ENCODE data around the gene ZFYVE21.
A peak's percentile ranks its signal among the peaks of the same experiment; 100 is the strongest.

ZFYVE21 gene

GRCh38 chr14:103715052-103716000, at the start of gene ZFYVE21, which contains the start of gene XRCC3:
Gene ZFYVE21 (plus strand): TSS chr14:103715810. CDS start chr14:103715842, 32 bp downstream.
Gene XRCC3 (minus strand): TSS chr14:103715451. CDS start chr14:103711087, 4,364 bp downstream.
- in situ Hi-C loops (cut with MboI; ENCODE audit: low pct_unique_long_range_greater_than_20kb, low sequenced_read_pairs): no loop called here
- peak; percentile 100 for DNase-seq

DNA sequence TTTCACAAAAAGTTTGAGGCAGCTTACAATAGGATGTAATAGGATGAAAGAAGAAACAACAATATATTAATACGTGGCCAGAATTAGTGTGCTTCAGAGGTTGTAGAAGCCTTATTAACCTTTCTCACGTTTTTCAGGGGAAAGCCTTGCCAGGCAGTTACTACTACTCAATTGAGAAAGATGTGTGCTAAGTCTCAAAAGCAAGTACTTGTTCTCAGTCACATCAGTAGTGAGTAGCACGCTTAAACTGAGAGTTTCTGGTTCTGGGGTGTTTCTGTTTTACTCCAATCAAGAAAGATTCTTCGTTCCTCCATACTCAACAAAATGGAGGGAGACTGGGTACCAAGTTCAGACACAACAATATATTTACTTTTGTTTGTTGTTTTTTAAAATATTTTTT, 47.9 kb upstream of the ZFYVE21 start:
- in situ Hi-C loops (cut with MboI; ENCODE audit: low pct_unique_long_range_greater_than_20kb, low sequenced_read_pairs): no loop called here
- DNase-seq: no peak

DNA sequence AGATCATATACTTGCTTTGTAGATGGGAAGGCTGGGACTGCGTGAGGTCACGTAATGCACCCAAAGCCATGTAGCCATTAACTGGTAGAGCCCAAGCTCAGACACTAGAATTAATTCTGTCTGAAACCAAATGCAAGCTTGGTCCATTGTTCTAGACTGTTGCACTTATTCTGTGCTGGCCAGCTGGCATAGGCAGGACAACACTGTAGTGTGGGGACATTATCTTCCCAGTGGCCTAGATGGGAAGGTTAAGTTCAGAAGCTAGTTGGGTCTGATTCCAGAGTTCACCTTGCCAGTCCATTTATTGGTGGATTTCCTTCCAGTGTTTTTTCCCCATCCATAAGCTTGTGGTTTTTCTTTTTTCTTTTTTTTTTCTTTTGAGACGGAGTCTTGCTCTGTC, 47.5 kb upstream of the ZFYVE21 start:
- in situ Hi-C loops (cut with MboI; ENCODE audit: low pct_unique_long_range_greater_than_20kb, low sequenced_read_pairs): no loop called here
- no peak for DNase-seq

DNA sequence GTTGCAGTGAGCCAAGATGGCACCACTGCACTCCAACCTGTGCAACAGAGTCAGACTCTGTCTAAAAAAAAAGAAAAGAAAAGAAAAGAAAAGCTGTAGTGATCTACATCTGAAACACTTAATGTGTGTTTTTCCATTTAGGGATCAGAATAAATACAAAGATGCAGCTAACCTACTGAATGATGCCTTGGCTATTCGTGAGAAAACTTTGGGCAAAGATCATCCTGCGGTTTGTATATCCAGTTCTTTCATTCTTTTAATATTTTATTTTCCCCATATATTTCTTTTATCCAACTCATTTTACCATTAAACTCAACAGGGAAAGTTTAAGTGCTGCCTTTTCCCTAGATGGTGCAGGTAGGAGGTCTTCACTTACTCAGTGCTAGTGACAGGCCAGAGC, 46.2 kb upstream of the ZFYVE21 start:
- DNase-seq: no peak
- in situ Hi-C loops (cut with MboI; ENCODE audit: low pct_unique_long_range_greater_than_20kb, low sequenced_read_pairs): no loop called here

- in situ Hi-C loops (cut with MboI; ENCODE audit: low pct_unique_long_range_greater_than_20kb, low sequenced_read_pairs): no loop called here
- DNase-seq: no peak
These were observed 43.7 kb upstream of the ZFYVE21 start for GRCh38 chr14:103671911-103672310.

DNA sequence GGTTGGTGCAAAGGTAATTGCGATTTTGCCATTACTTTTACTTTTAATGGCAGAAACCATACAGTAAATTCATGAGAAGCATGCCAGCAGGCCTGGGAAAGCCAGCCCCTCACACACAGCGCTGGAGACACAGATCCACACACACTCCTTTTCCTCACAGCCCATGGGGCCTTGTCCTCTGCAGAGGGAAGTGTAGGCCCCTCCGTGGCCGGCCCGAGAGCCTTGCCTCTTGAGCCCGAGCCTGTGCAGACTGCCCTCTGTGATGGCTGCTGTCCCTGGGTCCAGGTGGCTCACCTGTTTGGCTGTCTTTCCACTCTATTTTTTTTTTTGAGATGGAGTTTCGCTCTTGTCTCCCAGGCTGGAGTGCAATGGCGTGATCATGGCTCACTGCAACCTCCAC, 39.7 kb upstream of the ZFYVE21 start:
- DNase-seq: no peak
- in situ Hi-C loops (cut with MboI; ENCODE audit: low pct_unique_long_range_greater_than_20kb, low sequenced_read_pairs): no loop called here

DNA sequence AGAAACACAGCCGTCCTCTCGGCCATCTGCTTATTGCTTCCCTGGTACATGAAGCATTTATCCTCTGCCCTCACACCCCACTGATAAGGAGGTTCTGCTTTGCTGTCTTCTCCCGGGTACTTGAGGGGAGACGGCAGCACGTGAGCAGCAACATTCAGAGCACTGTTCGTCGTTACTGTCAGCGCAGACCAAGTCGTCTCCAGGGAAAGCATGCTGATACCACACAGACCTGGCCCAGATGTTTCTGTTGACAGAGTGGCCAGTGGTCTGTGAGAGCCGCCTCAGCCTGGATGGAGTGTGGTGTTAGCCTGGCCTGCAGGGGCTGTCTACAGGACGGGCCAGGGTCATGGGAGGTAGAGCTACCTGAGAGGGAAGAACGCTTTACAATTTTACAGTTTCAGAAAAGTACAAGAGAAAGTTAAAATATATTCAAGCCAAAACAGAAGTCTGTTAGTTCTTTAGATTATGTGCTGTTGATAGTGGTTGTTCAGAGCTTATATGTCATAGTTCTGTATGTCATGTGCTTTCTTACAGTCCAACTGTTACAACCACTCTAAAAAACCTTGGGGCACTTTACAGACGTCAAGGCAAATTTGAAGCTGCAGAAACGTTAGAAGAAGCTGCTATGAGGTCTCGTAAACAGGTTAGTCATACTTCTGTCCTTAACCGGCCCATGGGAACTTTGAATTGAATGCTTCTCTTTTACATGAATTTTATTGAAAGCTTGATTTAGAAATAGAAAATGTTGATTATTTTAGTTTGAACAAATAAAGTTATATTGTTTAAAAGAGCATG, 38.5 kb upstream of the ZFYVE21 start:
- in situ Hi-C loops (cut with MboI; ENCODE audit: low pct_unique_long_range_greater_than_20kb, low sequenced_read_pairs): no loop called here
- DNase-seq: no peak

DNA sequence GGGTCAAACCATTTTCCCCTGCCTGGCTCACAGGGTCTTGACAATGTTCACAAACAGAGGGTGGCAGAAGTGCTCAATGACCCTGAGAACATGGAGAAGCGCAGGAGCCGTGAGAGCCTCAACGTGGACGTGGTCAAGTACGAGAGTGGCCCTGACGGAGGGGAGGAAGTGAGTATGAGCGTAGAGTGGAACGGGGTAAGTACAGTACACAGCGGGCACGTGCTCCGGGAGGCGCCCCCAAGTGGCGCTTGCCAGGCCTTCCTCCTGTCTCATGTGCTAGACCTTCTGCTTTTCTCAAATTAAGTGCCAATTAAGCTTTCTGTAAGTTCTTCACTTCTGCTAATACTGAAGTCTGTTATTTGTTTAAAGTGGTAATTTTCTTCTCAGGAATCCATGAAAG, 36.3 kb upstream of the ZFYVE21 start:
- in situ Hi-C loops (cut with MboI; ENCODE audit: low pct_unique_long_range_greater_than_20kb, low sequenced_read_pairs): no loop called here
- peak; percentile 78 for DNase-seq

- in situ Hi-C loops (cut with MboI; ENCODE audit: low pct_unique_long_range_greater_than_20kb, low sequenced_read_pairs): no loop called here
These were observed 34.9 kb upstream of the ZFYVE21 start for GRCh38 chr14:103680491-103681231.

DNA sequence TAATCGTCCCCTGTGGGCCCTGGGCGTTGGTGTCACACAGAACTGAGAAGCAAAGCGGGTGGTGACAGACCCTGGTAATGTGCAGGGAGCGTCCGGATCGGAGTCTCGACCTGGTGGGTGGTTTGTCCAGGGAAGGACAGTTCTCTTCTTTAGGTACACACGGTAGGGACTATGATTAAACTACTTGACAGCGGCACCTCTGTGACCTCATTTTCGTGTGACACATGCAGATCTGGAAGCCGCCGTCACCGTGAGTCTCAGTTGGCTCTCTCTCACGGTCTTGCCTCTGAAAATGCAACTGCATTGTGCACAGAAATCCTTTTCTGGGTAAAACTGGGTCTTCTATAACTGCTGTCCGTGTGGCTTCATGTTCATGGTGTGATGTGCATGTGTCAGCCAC, 32.5 kb upstream of the ZFYVE21 start:
- in situ Hi-C loops (cut with MboI; ENCODE audit: low pct_unique_long_range_greater_than_20kb, low sequenced_read_pairs): no loop called here

More at GRCh38 chr14:103680491-103681231, 34.9 kb upstream of the ZFYVE21 start:
- no peak for DNase-seq

DNA sequence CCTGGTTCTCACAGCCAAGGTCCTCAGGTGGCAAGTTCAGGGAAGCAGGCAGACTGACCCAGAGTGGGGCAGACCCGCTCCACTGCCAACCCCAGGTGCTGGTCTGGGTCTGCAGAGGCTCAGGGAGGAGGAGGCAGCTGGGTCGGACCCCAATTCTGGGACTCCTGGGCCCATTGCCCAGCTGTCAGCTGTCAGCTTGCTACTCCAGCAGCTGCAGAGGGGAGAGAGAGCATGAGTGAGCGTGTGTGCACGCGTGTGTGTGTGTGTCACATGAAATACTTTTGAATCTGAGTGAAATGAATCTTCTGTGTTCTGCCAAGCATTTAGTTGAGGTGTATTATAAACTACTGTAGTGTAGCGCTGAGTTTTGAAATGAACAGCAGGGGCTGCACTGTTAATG, 31.1 kb upstream of the ZFYVE21 start:
- in situ Hi-C loops (cut with MboI; ENCODE audit: low pct_unique_long_range_greater_than_20kb, low sequenced_read_pairs): no loop called here
- DNase-seq: no peak

More for the DNA sequence above, 32.5 kb upstream of the ZFYVE21 start:
- DNase-seq: no peak

DNA sequence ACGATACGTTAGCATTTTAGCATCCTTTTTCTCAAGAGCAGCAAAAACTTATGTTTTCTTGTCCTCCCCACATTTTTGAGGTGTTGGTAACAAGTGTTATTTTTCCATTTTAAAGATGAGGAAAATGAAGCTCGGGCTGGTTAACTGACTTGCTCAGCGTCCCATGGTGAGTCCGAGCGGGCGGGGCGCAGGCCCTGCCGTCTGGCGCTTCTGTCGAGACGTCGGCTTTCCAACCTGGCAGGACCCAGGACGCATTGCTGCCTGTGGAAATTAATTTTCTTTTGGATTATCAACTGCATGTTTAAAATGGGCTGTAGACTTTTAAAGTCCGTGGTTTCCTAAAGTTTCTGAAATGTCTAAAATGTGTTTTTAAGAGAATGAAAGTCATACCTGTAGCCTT, 30.7 kb upstream of the ZFYVE21 start:
- DNase-seq: no peak
- in situ Hi-C loops (cut with MboI; ENCODE audit: low pct_unique_long_range_greater_than_20kb, low sequenced_read_pairs): no loop called here

DNA sequence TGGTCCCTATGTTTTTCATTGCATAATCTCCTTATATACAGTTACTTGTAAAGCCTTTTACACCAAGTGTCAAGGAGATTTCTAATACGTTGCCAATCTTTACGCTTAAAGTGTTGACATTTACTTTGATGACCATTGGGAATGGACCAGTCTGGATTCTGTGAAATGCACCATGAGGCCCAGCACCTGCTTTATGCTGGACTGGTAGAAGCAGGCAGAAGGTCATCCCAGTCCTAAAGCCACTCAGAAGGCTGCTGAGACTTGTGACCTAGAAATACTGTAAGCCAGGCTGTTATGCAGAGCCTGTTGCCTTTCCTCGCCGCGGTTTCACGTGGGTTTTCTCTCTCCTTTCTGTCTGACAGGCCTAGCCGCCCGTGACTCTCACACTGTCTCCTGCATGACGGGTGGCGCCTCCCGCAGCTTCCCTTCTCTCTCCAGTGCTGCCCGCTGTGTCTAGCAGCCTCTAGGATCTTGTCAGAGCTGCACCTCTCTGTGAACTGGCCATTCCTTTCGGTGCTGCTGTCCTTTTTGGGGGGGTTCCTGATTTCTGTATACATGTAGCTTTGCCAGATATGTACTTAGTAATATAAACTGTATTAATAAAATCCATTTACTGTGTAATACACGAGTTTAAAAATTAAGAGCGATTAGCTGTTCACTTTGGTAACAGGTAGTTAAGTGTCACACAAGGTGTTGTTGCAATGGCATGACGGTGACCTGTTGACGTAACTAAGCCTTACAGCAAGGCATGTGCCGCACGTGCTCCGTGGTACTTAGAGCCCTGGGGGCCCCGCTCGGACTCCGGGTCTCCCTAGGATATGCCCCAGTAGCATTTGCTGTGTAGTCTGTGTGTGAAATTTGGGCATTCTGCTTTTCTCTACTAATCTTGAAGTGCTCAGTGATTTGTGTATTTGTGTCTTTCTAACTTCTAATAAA, 30.1 kb upstream of the ZFYVE21 start:
- DNase-seq: no peak
- in situ Hi-C loops (cut with MboI; ENCODE audit: low pct_unique_long_range_greater_than_20kb, low sequenced_read_pairs): no loop called here

GRCh38 chr14:103686831-103687485, 28.7 kb upstream of the ZFYVE21 start:
- DNase-seq: no peak
- in situ Hi-C loops (cut with MboI; ENCODE audit: low pct_unique_long_range_greater_than_20kb, low sequenced_read_pairs): no loop called here

- in situ Hi-C loops (cut with MboI; ENCODE audit: low pct_unique_long_range_greater_than_20kb, low sequenced_read_pairs): no loop called here
- DNase-seq: no peak
These were observed 27.9 kb upstream of the ZFYVE21 start for GRCh38 chr14:103687712-103688111.

DNA sequence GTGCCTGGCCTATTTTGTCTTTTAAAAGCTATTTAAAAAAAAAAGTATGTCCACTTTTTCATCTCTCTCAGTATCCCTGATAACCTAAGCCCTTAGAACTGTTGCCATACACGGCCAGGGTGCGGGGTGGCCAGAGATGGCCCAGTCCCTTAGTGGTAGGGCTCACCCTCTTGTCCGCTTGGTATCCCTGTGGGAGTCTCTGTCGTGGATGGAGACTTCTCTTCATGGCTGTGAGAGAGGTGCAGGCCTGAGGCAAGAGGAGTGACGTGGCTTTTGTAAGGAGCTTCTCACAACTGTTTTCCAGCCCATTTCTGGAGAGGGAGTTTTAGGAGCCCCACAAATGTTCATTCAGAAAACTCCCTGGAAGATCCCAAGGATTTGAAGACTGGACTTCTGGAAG, 27.2 kb upstream of the ZFYVE21 start:
- DNase-seq: no peak
- in situ Hi-C loops (cut with MboI; ENCODE audit: low pct_unique_long_range_greater_than_20kb, low sequenced_read_pairs): no loop called here

DNA sequence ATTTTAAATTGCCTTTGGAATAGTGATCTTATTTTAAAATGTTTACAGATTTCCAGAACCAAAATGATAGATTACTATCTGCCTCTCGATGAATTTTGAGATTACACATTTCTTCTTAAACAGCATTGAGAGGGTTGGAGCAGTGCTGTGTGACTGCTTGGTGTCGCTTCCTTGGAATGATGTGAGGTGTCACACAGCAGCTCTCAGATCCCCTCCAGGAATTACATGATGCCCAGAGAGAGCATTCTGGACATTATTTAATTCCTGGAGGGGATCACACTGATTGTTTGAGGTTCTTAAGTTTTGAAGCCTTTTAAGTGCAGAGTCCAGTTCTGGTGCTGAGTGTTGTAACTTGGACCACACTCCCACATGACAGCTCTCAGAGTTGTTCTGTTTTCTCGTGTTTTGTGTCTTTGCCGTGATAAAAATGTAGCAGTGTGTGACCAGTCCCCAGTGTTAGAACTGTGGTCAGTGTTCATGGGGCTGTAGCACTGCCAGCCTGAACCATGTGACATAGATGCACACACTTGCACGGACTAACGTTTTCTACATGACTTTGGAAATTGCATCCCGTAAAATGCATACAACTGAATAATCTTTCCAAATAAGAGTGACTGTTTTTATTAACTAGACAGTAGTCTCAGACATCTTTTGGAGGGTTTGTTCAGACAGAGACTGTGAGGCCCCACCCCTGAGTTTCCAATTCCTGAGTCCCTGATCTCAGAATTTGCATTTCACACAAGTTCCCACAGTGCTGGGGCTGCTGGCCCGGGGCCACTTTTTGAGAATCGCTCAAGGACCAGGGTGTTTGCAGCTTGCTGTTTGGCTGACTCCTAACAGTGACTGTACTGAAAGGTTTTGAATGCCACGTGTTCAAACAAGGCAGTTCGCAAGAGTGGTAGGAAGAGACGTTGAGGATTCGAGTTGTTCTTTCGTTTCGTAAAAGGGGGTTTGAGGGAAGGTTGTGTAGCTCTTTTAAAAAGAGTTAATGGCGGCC, 26.4 kb upstream of the ZFYVE21 start:
- DNase-seq: no peak
- in situ Hi-C loops (cut with MboI; ENCODE audit: low pct_unique_long_range_greater_than_20kb, low sequenced_read_pairs): no loop called here
